ENCODE data around the gene C22orf42.
"Not testable (repeated sequence)": the region's sequence is repeated elsewhere in the genome, so short reads cannot be mapped to it uniquely, and the experiment has no call there.

The C22orf42 gene

GRCh38 chr22:32183625-32184024, 24.5 kb upstream of the C22orf42 start:
- no peak for DNase-seq

- no peak for DNase-seq
Observed at GRCh38 chr22:32181043-32181442, 21.9 kb upstream of the C22orf42 start.

- no peak for DNase-seq
Observed at GRCh38 chr22:32177221-32177765, 18.2 kb upstream of the C22orf42 start.

GRCh38 chr22:32175683-32176644, 16.9 kb upstream of the C22orf42 start:
- peak in 2 of 3 experiments; percentile 56 to 61 for DNase-seq

GRCh38 chr22:32175115-32175514, 16.0 kb upstream of the C22orf42 start:
- no peak for DNase-seq

- DNase-seq, result no peak
Observed at GRCh38 chr22:32165681-32166080, 6.6 kb upstream of the C22orf42 start.

- DNase-seq, result no peak
Observed at GRCh38 chr22:32164075-32164860, 5.2 kb upstream of the C22orf42 start.

GRCh38 chr22:32160411-32160810, 1.3 kb upstream of the C22orf42 start:
- not testable (repeated sequence) for DNase-seq

GRCh38 chr22:32157632-32158031, 1.5 kb downstream of the C22orf42 start:
- DNase-seq, result not testable (repeated sequence)

- not testable (repeated sequence) for DNase-seq
Observed at GRCh38 chr22:32154727-32155126, 4.4 kb downstream of the C22orf42 start.

GRCh38 chr22:32151641-32152040, 7.5 kb downstream of the C22orf42 start:
- not testable (repeated sequence) for DNase-seq

- DNase-seq, result not testable (repeated sequence)
Observed at GRCh38 chr22:32150647-32151046, 8.5 kb downstream of the C22orf42 start.

GRCh38 chr22:32148372-32148771, 10.7 kb downstream of the C22orf42 start:
- DNase-seq, result not testable (repeated sequence)

GRCh38 chr22:32147128-32147527, 12.0 kb downstream of the C22orf42 start:
- DNase-seq, result not testable (repeated sequence)

GRCh38 chr22:32144496-32145274, 14.4 kb downstream of the C22orf42 start:
- no peak for DNase-seq

- DNase-seq, result no peak
Observed at GRCh38 chr22:32142600-32142999, 16.5 kb downstream of the C22orf42 start.

GRCh38 chr22:32140688-32141087, 18.4 kb downstream of the C22orf42 start:
- peak in 1 of 3 experiments; percentile 1 for DNase-seq

GRCh38 chr22:32138576-32138975, 20.5 kb downstream of the C22orf42 start:
- DNase-seq, result not testable (repeated sequence)

GRCh38 chr22:32137731-32138324, 21.3 kb downstream of the C22orf42 start:
- DNase-seq, result peak in 1 of 3 experiments; percentile 44

- not testable (repeated sequence) for DNase-seq
Observed at GRCh38 chr22:32136881-32137280, 22.2 kb downstream of the C22orf42 start.

GRCh38 chr22:32135958-32136357, 23.1 kb downstream of the C22orf42 start:
- not testable (repeated sequence) for DNase-seq

GRCh38 chr22:32134796-32135195, 24.3 kb downstream of the C22orf42 start:
- DNase-seq, result not testable (repeated sequence)
